ENCODE results near the gene HACD2.
A peak's percentile ranks its signal among the peaks of the same experiment; 100 is the strongest.

HACD2 gene

DNA sequence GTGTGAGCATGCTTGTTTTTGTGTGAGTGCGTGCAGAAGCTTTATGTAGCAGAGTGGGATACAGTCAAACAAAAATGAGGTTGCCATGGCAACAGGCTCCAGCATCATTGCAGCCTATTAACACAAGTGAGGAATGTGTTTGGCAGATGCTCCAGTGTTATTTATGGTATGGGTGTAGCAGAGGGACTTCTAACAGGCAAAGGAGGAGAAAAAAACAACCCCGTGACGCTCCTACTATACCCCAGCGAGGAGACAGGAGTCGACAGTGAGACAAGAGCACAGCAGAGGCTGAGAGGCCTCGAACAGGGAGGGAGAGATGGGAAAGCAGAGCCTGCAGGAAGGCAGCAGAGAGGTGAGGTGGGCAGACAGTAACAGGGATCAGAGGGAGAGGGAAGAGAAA, 140.8 kb downstream of the HACD2 start:
- peak; percentile 56 for DNase-seq

DNA sequence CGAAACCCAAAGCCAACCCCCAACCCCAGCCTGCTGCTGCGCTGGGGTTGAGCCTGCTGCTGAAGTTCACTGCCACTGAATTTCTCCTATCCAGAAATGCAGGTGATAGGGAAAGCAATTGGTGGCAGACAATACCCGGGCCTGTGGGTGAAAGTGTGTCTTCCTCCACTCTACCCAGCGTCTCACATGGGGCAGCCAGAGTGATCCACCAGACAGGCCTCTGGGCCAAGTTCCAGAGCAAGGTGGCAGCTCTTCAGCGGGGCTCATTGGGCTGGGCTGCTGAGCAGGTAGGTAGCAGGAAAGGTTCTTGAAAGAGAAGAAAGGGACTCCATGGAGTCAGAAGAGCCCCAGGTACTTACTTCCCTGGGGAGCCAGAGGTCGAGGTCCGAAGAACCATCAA, 141.9 kb downstream of the HACD2 start:
- no peak for DNase-seq

DNA sequence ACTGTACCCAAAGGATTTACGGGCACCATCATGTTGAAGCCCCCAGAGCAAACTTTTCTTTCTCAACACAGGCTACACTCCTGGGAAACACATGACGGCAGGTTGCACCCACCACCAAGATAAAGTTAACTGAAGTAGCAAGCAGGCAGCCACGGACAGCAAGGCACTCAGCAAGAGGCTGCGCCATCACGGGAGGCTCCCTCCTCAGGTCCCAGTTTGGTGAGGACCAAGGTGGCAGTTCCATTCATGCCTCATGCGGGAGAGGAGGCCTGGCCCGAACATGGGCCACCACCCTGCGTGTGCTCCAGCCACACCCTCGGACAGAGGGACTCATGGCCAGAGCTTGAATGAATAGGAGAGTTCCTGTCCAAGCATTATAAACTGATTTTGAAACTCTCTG, 142.7 kb downstream of the HACD2 start:
- no peak for DNase-seq
